GM18858 (cell line): ENCODE results near the gene FOXRED2.
"Not testable (repeated sequence)": the region's sequence is repeated elsewhere in the genome, so short reads cannot be mapped to it uniquely, and the experiment has no call there.

Experiments used
- ATAC-seq: cut with Tn5 transposase; IDR thresholded peaks from one replicate; pipeline ENCODE4 v1.9.1; 2021; ENCODE audit not compliant: unreplicated experiment

The FOXRED2 gene

DNA sequence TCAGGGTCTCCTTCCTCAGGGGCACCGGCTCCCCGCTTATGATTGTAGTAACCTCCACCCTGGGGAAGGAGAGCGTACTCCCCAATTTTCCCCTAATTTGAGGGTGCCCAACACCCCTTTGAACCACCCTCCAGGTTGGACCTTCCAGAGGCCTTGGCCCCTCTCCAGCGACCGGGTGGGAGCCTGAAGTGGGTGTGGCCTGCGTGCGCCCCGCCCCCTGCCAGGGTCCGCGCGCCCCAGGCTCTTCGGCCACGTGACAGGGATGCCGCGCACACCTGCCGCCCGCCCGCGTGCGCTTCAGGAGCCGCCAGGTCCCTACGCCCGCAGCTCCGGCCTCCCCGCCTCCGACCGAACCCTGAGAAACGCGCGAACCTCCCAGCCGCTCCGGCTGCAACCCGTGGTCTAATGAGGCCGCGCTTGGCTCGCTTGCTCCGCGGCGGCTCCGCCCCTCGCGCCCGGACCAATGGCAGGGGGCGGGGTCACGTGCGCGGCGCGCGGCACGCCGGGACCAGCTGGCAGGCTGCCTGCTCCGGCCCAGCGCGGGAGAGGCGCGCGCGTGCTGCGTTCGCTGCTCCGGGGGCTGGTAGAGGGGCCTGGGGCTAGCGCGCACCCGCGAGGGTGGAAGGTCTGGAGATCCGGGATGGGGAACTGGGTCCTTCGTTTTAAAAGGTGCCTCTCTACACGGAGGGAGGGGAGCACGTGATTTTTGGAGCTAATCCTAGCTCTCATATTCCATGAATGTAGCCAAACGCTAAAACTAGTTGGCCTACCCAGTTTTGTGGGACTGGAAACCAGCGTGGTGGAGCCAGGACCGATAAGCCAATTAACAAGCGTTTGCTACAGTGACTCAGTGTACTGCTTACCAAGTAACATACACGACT, at the start of gene FOXRED2:
TSS of gene FOXRED2 (minus strand) at position 404 of the 881 bp plus-strand sequence. CDS start 618 bp downstream, outside the sequence.
- peak; percentile 47 for ATAC-seq

DNA sequence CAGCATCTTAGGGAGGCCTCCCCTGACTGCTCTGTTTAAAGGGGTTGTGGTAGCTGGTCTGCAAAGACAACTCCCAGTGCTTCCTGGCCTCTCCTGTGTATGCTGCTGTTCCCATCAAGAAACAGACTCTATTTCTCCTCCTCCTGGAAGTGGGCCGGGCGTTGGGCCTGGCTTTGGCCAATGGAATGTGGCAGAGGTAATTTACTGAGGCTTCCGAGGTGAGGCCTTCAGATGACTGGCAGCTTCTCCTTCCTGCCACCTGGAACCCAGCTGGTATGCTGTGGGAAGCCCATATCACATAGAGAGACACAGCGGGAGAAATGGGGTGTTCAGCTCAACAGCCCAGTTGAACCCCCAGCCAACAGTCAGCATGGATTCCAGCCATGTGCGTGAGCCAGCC, 47.3 kb upstream of the FOXRED2 start:
- no peak for ATAC-seq

DNA sequence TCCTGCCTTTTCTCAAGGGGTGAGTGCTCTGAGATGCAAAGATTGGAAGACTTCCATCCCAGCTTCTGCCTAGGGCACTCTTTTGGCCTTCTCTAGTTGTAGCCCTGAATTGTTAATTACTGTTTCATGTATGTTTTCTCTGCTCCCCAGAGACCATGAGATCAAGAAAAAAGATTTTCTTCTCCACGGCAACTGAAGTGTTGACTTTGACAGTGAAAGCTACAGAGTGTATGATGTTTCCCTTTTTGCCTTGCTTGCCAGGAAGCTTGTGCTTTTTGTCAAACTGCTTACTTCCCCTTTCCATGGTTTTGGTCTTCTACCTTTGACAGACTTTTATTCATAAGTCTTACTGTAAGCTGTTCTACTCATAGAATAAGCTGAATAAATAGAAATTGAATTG, 45.4 kb upstream of the FOXRED2 start:
- ATAC-seq, result no peak

DNA sequence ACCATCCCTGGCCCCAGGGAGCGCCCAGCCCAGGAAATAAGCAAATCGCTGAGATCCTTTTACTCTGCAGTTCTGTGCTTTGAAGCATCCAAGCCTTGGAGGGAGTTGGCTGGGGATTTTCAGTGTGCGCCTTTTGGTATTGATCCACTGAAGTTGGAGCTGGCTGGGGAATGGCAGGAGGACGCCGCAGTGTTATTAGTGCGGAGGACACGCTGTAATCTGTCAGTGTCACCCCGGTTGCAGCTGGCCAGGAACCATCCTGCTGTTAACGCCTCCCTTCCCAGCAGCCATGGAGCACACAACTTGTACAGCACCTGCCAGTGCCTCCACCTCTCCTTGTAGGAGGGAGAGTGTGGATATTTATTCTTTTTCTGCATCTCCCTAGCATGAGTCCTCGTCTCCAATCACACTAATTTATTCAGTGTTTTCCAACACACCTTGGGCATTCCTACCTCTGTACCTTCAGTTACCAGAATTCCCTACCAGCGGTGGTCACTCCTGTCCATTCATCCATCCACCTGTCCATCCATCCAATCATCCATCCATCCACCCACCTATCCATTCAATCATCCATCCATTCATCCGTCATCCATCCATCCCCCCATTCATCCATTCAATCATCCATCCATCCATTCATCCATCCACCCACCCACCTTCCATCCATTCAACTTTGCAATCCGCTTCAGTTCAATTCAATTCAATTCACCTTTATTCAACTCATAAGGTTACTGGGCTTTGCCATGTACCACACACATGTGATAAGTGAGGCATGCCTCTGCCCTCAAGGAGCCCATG, 44.1 kb upstream of the FOXRED2 start:
- ATAC-seq, result no peak

DNA sequence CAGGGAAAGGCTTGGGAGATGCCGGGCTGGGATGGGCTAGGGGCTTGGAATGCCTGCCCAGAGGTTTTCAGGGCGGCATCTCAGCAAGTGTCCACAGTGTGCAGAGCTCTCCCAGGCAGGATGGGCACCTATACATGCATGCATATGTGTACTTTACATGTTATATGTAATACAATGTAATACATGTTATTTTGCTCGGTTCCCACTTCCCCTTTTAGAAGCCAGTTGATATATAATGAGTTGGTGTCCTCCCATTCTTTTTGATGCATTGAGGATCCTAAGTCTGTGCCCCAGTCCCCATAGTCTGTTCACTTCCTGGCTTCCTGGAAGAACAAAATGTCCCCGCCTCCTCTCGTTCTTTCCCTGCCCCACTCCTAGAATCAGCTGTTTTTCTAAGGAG, 42.2 kb upstream of the FOXRED2 start:
- ATAC-seq, result no peak

DNA sequence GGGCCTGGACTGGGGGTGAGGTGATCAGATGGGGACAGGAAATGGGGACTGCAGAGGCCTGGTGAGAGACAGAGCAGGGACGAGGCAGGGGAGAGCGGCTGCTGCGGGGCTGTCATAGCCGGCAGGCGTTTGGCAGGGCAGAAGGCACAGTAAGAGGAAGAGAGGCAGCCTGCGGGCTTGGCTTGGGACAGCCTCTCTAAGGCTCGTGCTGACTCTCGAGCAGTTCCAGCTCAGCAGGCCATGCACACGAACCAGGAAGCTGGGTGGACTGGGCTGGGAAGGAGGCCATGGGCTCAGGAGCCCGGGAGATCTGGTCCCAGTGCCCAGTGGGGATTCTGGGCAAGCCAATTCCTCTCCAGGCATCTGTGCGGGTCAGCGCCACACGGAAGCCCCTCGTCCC, 41.8 kb upstream of the FOXRED2 start:
- ATAC-seq, result no peak

DNA sequence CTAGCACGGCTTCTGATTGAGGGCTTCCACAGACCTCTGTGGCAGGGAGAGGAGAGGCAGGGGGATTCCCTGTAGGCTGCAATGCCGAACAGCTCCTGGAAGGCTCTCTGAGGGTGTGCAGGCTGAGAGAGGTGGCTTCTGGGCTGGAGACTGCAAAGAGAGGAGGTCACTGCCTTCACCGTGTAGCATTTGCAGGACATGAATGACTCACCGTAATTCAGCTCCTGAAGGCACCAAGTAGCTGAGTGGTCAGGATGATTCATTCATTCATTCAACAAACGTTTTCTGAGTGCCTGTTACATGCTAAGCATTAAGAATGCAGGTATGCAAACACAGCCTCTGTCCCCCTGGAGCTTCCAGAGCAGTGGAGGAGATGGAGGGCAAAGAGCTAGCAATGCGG, 40.1 kb upstream of the FOXRED2 start:
- no peak for ATAC-seq

DNA sequence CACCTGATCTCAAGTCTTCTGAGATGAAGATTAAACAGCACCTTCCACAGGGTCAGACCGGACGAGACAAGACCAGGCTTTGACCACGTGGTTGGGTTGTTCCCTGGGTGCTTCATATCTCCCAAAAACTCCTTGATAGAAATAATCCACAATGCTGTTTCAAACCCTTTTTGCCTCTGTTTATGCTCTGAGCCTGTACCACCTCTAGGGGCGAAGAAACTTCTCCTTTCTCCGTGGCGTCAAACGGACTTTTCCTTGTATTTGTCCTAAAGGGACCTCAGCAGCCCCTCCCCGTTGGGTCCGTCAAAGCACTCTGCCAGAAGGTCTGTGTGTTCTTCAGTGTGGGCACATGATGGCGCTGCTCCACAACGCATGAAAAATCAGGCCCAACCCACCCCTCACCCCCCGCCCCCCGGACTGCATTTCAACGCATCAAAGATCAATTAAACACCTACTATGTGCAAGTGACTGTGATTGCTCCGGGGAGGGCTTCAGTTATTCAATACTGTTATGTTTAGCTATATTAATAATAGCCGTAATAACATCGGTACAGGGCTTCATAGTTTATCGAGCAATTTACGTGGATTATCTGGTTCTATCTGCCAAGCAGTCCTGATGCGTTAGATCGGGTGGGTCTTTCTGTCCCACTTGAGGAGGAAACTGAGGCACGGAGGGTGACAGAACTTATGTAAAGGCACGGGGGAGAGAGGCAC, 39.4 kb upstream of the FOXRED2 start:
- no peak for ATAC-seq

DNA sequence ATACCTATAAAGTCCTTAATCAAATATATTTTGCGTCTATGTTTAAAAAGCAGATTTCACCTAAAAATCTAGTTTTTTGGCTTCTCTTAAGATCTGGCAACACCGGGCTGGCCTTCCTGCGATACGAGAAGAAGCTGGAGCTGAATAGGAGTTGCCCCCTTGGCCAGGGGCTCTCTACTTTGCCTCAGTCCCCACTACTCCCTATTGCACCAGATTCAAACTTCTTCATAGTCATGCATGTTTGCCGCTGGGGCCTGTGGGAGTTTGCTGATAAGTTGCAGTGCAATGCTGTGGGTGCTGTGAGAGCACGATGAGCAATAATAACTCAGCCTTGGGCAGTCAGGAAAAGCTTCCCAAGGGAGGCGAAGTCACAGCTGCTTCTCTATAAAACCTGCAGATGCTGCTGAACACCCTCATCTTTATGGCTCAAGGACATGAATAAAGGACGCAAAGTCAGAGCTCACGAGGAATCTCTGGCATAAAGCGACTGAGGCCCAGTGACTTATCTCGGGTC, 37.3 kb upstream of the FOXRED2 start:
- no peak for ATAC-seq

DNA sequence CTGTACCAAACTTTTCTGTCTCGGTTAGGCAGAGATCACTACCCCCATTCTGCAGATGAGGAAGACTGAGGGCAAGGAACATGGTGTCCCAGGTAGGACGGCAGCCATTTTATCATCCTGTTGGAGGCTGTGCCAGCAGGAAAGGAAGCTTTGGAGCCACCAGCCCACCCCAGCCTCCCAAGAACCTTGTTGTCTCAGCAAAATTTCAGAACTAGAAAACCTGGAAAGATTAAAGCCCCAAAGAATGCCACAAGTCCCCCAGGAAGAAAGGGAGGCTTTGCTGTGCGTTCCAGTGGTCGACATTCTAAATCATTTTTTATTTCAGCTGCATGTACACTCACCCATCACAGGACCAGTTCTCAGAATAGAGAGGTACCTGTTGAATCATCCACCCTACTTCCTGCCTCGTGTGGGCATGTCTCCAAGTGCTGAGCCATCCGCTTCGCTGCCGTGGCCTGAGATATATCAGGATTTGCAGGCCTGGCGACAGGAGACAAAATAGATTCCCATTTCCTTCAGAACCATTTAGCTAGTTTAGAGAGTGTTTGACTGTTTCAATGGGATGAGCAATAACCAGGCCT, 35.1 kb upstream of the FOXRED2 start:
- ATAC-seq, result no peak

DNA sequence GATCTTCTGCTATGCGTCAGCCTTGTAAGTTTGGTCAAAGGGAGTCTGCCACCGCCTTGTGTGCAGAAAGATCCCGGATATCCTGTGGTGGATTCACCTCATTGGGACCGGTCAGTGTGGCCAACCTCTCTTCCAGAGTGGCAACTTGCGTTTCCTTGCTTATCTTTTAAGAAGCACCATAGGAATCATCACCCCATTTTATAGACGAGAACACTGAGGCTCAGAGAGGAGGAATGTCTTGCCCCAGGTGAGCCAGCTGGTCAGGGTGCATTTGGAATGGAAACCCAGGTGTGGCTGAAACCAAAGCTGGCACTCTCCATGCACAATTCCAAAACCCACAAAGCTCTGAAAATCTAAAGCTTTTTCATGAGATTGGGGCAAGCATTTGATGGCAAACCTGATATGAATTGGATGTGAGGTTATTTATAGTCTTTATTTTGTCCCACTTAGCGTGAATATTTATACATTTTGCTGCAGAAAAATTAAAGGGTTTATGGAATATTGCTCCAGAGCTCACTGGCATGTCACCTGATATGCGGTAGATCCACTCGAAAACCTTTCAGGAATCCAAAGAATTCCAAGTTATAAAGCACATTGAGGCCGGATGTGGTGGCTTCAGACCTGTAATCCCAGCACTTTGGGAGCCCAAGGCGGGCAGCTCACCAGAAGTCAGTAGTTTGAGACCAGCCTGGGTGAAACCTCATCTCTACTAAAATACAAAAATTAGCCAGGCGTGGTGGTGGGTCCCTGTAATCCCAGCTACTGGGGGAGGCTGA, 34.2 kb upstream of the FOXRED2 start:
- ATAC-seq, result no peak

DNA sequence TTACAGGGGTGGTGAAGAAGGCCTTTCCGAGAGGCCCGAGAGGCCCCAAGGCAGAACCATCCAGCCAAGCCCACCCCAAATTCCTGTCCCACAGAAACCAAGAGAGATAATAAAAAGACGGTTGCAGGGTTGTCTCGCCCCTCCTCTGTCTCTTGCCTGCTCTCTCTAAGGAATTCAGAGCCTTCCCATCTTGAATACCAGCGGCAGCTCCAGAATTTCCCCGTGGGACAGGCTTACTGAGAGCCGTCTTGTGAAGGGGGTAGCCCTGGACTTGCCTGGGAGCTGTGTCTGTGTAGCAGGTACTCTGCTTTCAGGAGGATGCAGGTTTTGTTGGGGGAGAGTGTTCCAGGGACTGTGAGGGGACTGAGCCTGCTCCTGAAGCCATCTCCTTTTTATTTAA, 31.7 kb upstream of the FOXRED2 start:
- ATAC-seq, result no peak

DNA sequence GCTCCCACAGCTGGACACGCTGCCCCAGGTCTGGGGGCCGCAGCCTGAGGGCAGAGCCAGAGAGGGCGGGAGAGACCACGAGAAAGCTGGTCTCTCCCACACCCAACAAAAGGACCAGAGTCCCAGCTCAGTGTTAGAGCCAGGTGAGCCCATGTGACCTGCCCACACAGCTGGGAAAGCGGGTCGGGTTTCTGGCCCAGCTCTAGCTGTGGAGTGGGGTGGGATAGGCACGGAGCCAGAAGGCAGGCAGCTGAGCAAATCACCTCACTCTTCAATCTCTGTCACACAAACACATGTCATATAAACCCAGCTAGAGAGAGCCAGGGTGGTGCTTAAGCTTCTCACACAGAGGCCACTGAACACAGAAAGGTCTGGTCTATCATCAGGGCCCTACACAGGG, 29.9 kb upstream of the FOXRED2 start:
- ATAC-seq, result no peak

DNA sequence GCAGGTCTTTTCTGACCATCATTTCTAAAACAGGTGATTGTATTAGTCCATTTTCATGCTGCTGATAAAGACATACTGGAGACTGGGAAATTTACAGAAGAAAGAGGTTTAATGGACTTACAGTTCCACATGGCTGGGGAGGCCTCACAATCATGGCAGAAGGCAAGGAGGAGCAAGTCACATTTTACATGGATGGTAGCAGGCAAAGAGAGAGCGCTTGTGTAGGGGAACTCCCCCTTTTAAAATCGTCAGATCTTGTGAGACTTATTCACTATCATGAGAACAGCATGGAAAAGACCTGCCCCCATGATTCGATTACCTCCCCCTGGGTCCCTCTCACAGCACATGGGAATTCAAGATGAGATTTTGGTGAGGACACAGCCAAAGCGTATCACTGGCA, 26.5 kb upstream of the FOXRED2 start:
- not testable (repeated sequence) for ATAC-seq

DNA sequence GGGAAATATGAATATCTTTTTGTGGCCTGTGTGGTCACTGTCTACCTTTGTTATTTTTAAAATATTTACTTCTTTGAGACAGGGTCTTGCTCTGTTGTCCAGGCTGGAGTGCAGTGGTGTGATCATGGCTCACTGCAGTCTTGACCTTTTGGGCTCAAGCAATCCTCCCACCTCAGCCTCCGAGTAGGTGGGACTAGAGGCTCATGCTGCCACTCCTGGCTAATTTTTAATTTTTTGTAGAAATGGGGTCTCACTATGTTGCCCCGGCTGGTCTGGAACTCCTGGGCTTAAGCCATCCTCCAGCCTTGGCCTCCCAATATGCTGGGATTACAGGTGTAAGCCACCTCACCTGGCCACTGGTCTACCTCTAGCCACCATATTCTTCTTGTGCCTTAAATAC, 25.6 kb upstream of the FOXRED2 start:
- ATAC-seq, result no peak

DNA sequence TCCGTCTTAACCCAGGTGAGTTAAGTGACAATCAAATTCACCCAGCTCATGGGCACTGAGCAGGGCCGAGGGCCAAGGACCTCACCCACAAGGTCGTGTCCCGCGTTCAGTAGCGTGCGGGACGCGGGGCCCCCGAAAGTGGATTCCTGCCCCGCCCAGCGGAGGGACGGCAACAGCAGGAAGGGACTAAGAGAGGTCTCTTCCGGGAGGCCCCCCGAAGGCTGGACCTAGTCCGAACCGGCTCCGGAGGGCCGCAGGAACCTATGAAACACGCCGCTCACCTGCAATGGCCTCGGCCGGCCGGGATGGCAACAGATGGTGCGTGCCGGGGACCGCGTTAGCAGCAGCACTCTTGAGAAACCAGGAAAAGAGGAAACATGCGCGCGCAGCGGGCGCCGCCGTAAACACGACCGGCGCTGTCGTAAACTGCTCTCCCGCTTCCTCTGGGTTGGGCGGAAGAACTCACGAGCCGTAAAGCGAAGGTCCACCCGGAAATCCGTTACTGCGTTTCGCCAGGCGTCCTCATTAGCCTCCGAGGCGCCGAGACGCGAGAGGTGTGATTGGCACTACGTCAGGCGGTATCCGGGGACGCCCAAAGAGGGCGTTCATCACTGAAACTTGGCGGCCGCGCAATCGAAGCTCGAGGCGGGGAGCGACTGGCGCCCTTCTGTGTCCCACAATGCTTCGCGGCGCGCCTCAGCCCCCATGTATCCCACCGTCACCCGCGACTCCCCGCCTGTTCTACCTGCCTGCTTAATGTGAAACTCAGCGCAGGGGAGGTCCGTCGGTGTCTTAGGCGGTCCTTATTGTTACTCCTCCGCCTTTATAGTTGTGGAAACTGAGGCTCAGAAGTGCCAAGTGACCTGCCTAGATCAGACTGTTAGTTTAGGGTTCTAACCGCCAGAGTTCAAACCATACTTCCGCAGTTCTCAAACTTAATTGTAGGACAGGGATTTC, 22.2 kb upstream of the FOXRED2 start, which contains the start of gene EIF3D:
TSS of gene EIF3D (minus strand) at position 372 of the 957 bp plus-strand sequence. CDS start 3,045 bp downstream, outside the sequence.
- ATAC-seq, result peak; percentile 80

DNA sequence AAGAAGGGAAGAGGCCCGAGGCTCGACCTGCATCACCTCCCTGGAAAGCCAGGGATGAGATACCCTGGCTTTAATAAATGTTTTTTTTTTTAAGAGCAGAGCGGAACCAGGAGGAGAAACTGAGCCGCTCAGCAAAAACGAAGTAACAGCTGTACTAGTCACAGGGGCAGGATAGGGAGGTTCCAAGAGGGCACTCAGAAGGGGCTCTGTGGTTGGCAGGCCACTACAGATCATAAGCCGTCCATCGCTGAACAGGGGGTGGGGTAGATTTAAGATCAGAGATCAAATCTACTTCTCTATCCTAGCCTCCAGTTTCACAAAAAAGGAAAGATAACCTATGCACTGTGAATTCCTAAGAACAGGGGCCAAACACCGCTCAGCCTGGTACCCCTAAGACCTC, 21.5 kb upstream of the FOXRED2 start:
- no peak for ATAC-seq

DNA sequence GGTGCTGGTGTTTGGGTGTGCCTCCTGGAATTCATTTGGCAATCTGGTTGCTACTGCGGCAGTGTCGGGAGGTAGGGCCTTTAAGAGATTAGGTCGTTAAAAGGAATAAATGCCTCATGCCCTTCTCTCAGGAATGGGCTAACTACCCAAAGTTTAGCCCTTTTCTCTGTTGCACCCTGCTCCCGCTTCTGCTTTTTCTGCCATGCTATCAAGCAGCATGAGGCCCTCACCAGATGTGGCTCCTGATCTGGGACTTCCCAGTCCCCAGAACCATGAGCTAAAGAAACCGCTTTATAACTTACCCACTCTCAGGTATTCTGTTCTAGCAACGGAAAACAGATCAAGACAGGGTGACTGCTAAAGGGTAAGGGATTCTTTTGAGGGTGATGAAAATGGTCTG, 15.8 kb upstream of the FOXRED2 start:
- ATAC-seq, result no peak

DNA sequence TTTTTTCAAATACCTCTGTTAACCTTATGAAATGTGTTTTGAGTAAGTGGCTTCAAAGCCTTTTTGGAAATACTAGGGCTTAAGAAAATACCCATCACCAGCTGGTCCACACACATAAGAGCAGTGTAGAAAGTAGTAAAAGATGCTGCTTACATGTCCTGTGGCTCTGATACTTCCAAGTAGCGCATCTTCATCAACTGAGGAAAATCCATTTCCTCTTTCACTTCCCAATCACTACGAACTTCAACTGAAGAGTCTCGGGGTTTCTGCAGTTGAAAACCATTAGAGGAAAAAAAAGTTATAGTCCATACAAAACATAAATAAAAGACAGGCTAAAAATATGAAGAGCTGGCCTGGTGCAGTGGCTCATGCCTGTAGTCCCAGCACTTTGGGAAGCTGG, 13.6 kb upstream of the FOXRED2 start:
- no peak for ATAC-seq
